AG09319 (cell line): Measurements from ENCODE around the gene LCN2.

Source experiments
- DNase-seq: peaks from one replicate; pipeline ENCODE4 v3.0.0-alpha.2; 2010; ENCODE audit warnings: low read depth; ENCODE audit errors: extremely low read depth
- CTCF ChIP-seq: IDR thresholded peaks from 2 replicates; pipeline ENCODE4 v1.5.1; 2011; ENCODE audit warnings: low read depth, mild to moderate bottlenecking, inconsistent platforms, low read length, moderate library complexity

LCN2 gene

GRCh38 chr9:128121466-128121810 lies 27.8 kb upstream of the LCN2 start:
- DNase-seq: no peak
- no peak for TF ChIP-seq CTCF

GRCh38 chr9:128121924-128122808 lies 27.1 kb upstream of the LCN2 start:
- no peak for DNase-seq
- no peak for TF ChIP-seq CTCF

- no peak for DNase-seq
- TF ChIP-seq CTCF: no peak
Observed at GRCh38 chr9:128122809-128123175, 26.5 kb upstream of the LCN2 start.

GRCh38 chr9:128123451-128124080 lies 25.7 kb upstream of the LCN2 start:
- no peak for DNase-seq
- TF ChIP-seq CTCF: no peak

- DNase-seq: no peak
- no peak for TF ChIP-seq CTCF
Observed at GRCh38 chr9:128124451-128124850, 24.8 kb upstream of the LCN2 start.

GRCh38 chr9:128124873-128125579 lies 24.2 kb upstream of the LCN2 start:
- no peak for DNase-seq
- TF ChIP-seq CTCF: peak; percentile 67
